Mesodermal cell (in vitro differentiated cells): ENCODE data around the gene VSIG8.

Experiments used
- H3K27ac ChIP-seq: 2 replicates; pipeline ENCODE4 v1.7.0; 2013; ENCODE audit warnings: mild to moderate bottlenecking, low read depth, low read length, moderate library complexity; ENCODE audit not compliant: severe bottlenecking
- H3K36me3 ChIP-seq: 2 replicates; pipeline ENCODE4 v1.7.1; 2013; ENCODE audit warnings: mild to moderate bottlenecking, low read length, moderate library complexity; ENCODE audit not compliant: control insufficient read depth, insufficient read depth
- H3K4me1 ChIP-seq: one replicate; pipeline ENCODE4 v1.7.1; 2013; ENCODE audit warnings: mild to moderate bottlenecking, low read length; ENCODE audit not compliant: insufficient read depth, control insufficient read depth, poor library complexity, severe bottlenecking
- H3K4me3 ChIP-seq: 2 replicates; pipeline ENCODE4 v1.7.0; 2013; ENCODE audit warnings: low read length, control low read depth, mild to moderate bottlenecking; ENCODE audit not compliant: insufficient read depth, poor library complexity, severe bottlenecking; ENCODE audit errors: extremely low read depth
- H3K9me3 ChIP-seq: 2 replicates; pipeline ENCODE4 v1.7.1; 2013; ENCODE audit warnings: mild to moderate bottlenecking, low read length, moderate library complexity; ENCODE audit not compliant: control insufficient read depth
- WGBS, 2 experiments: methylation state at CpG; one replicate each; pipeline ENCODE4 v1.1.5; 2013; ENCODE audit warnings: missing lambda C conversion rate in 2 of 2; ENCODE audit not compliant: insufficient coverage in 2 of 2; 5-methylcytosine and 5-hydroxymethylcytosine counted together

Gene VSIG8

GRCh38 chr1:159857889-159858288 is 4.6 kb downstream of the VSIG8 start:
- WGBS, 2 experiments: 88 to 95% methylated on average over 5 to 6 of the region's 6 CpGs
- no peak overlapping the region for H3K4me3 ChIP-seq
- H3K9me3 ChIP-seq: no peaks in the 10 kb centered on the region
- peaks cover 20% of the 10 kb centered on the region for H3K4me1 ChIP-seq
- H3K27ac ChIP-seq: no peak overlapping the region
- no peaks in the 10 kb centered on the region for H3K36me3 ChIP-seq

DNA sequence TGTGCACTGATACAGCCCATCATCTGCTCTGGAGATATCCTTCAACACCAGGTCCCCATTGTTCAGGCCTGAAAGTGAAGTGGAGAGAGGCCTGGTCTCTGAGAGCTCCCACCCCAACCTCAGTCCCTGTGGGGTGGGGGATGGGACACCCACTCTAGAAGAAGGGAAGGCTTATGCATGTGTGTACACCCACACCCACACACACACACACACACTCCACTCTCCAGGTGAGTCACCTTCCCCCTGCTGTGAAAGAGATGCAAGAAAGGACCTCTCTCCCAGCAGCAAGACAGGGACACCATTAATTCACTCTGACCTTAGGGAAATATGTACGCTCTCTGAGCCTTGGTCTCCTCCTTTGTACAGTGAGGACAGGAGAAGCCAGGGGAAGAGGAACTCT is 5.9 kb downstream of the VSIG8 start:
- no CpG with 5 or more reads among the region's 1 CpG for WGBS, 2 experiments
- Histone ChIP-seq H3K4me3 (no peak overlapping the region), H3K36me3 (no peaks in the 10 kb centered on the region), H3K9me3 (no peaks in the 10 kb centered on the region), H3K4me1 (peaks cover 25% of the 10 kb centered on the region), H3K27ac (no peak overlapping the region)

DNA sequence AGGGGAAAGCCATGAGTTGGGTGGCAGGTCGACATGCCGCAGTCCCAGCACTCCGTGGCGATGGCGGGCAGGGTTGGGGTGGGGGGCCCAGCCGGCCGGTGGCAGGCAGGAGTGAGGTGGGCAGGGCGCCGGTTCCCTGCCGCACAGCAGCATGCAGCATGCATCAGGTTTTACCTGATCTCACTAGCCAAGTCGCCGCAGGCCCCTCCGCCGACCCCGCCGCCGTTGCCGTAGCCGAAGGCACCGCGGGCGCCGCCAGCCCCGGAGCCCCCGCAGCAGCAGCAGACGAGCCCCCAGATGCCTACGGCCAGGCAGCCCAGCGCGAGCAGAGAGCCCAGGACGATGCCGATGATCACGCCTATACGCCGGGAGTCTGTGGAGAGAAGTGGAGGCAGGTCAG is 6.7 kb downstream of the VSIG8 start:
- Histone ChIP-seq H3K27ac (no peak overlapping the region), H3K36me3 (no peaks in the 10 kb centered on the region), H3K4me3 (no peak overlapping the region), H3K4me1 (peaks cover 28% of the 10 kb centered on the region), H3K9me3 (no peaks in the 10 kb centered on the region)
- 94 to 96% methylated on average over 28 to 34 of the region's 34 CpGs for WGBS, 2 experiments

GRCh38 chr1:159854693-159855192 is 7.7 kb downstream of the VSIG8 start:
- no peaks in the 10 kb centered on the region for H3K9me3 ChIP-seq
- no peaks in the 10 kb centered on the region for H3K36me3 ChIP-seq
- H3K27ac ChIP-seq: no peak overlapping the region
- WGBS, 2 experiments: 4% methylated on average over 56 to 58 of the region's 59 CpGs
- H3K4me3 ChIP-seq: peak overlapping the region; percentile 37
- peaks cover 33% of the 10 kb centered on the region for H3K4me1 ChIP-seq

- Histone ChIP-seq H3K36me3 (no peaks in the 10 kb centered on the region), H3K9me3 (no peaks in the 10 kb centered on the region), H3K27ac (no peak overlapping the region), H3K4me3 (peak overlapping the region; percentile 37), H3K4me1 (peaks cover 35% of the 10 kb centered on the region)
- whole genome bisulfite sequencing, 2 experiments: 0% methylated on average over 18 to 26 of the region's 31 CpGs
Measured at GRCh38 chr1:159854116-159854692, 8.3 kb downstream of the VSIG8 start.

- Histone ChIP-seq H3K4me3 (peak overlapping the region; percentile 37), H3K4me1 (peaks cover 38% of the 10 kb centered on the region), H3K9me3 (no peaks in the 10 kb centered on the region), H3K27ac (no peak overlapping the region), H3K36me3 (no peaks in the 10 kb centered on the region)
- WGBS, 2 experiments: no CpG with 5 or more reads among the region's 6 CpGs
Measured at GRCh38 chr1:159853417-159854115, 8.9 kb downstream of the VSIG8 start.

DNA sequence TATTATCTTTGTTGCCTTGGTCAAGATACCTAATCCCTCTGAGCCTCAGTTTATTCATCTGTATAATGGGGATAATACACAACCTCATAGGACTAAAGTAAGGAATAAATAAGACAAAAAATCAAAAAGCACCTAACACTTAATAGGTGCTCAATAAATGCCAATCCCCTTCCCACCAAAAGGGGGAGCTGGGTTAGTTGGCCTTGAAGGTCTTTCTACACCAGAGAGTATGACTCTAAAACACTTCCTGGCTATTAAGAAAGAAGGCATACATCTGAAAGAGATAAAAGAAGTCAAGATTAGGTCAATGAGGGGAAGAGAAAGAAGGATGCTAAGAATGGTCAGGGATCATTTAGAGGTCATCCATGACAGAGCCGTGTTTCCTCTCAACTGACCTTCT is 11.1 kb downstream of the VSIG8 start:
- Histone ChIP-seq H3K9me3 (no peaks in the 10 kb centered on the region), H3K4me3 (no peak overlapping the region), H3K4me1 (peaks cover 44% of the 10 kb centered on the region), H3K27ac (no peak overlapping the region), H3K36me3 (no peaks in the 10 kb centered on the region)
- WGBS, 2 experiments: 67 to 80% methylated on average over 1 of the region's 1 CpG

GRCh38 chr1:159849626-159850366 is 12.7 kb downstream of the VSIG8 start:
- peak overlapping the region; percentile 86 for H3K27ac ChIP-seq

GRCh38 chr1:159848326-159848725 is 14.1 kb downstream of the VSIG8 start:
- H3K4me3 ChIP-seq: no peak overlapping the region
- no peaks in the 10 kb centered on the region for H3K9me3 ChIP-seq
- H3K27ac ChIP-seq: no peak overlapping the region
- peaks cover 37% of the 10 kb centered on the region for H3K4me1 ChIP-seq
- WGBS, 2 experiments: 67 to 90% methylated on average over 2 to 3 of the region's 3 CpGs
- H3K36me3 ChIP-seq: no peaks in the 10 kb centered on the region

More at GRCh38 chr1:159849626-159850366, 12.7 kb downstream of the VSIG8 start:
- no peak overlapping the region for H3K4me3 ChIP-seq
- H3K36me3 ChIP-seq: no peaks in the 10 kb centered on the region
- 90% methylated on average over 2 of the region's 2 CpGs; no CpG with 5 or more reads in 1 of the 2 experiments for WGBS, 2 experiments
- no peaks in the 10 kb centered on the region for H3K9me3 ChIP-seq
- peaks cover 46% of the 10 kb centered on the region for H3K4me1 ChIP-seq

DNA sequence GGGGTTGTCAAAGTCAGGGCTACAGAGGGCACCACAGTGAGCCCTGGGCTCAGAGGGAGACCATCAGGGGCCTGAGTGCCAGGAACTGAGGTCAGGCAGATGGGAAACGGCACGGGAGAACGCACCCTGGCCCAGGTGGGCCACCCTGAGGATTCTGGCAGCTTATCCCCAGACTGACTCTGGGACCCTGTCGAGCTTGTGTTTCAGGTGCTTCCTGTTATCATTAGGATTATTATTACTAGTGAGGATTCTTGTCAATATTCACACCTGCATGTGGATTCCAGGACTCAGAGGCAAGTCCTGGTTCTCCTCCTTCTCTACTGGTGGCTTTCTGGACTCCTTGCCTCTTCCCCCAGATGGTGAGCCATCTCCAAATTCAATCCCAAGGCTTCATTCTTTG is 15.2 kb downstream of the VSIG8 start:
- Histone ChIP-seq H3K36me3 (no peaks in the 10 kb centered on the region), H3K27ac (no peak overlapping the region), H3K4me3 (no peak overlapping the region), H3K9me3 (no peaks in the 10 kb centered on the region), H3K4me1 (peaks cover 28% of the 10 kb centered on the region)
- 80 to 86% methylated on average over 3 of the region's 4 CpGs for WGBS, 2 experiments
